Endothelial cell of umbilical vein (primary cell): ENCODE data around the gene POP5.

ENCODE experiments used
- CTCF ChIP-seq, 2 donors: IDR thresholded peaks; 1 replicate in 1 of 2; 2 replicates in 1 of 2; pipeline ENCODE4 v1.5.1; 2011; ENCODE audit warnings: low read length in 2 of 2, mild to moderate bottlenecking in 2 of 2, moderate library complexity in 2 of 2, control low read depth in 1 of 2, inconsistent platforms in 1 of 2, low read depth in 1 of 2; ENCODE audit not compliant: insufficient read depth in 1 of 2; ENCODE audit errors: extremely low read depth in 1 of 2
- EZH2 ChIP-seq: IDR thresholded peaks from 2 replicates; pipeline ENCODE4 v1.6.1; 2012; ENCODE audit warnings: borderline replicate concordance, low read depth, mild to moderate bottlenecking, moderate library complexity, low read length, inconsistent platforms; ENCODE audit not compliant: severe bottlenecking
- GATA2 ChIP-seq: IDR thresholded peaks from 2 replicates; pipeline ENCODE4 v1.7.0; 2011; ENCODE audit warnings: low read depth, mild to moderate bottlenecking, moderate library complexity, mixed read lengths, low read length; ENCODE audit not compliant: insufficient read length, insufficient read depth
- JUN ChIP-seq: IDR thresholded peaks from 2 replicates; pipeline ENCODE4 v1.6.1; 2011; ENCODE audit warnings: borderline replicate concordance, low read depth; ENCODE audit not compliant: insufficient read length, insufficient read depth
- POLR2A ChIP-seq: IDR thresholded peaks from 2 replicates; pipeline ENCODE4 v1.6.1; 2012; ENCODE audit warnings: low read depth, mild to moderate bottlenecking, control low read depth, low read length
- POLR2AphosphoS5 ChIP-seq: IDR thresholded peaks from 2 replicates; pipeline ENCODE4 v1.6.1; 2012; ENCODE audit warnings: low read depth, mild to moderate bottlenecking, control low read depth, low read length, moderate library complexity; ENCODE audit not compliant: insufficient read depth

GRCh38 chr12:120590741-120591407, 9.7 kb upstream of the POP5 start:
- TF ChIP-seq CTCF (IDR thresholded peaks at IDR 0.05; ENCODE audit: extremely low read depth in 1 of 2, insufficient read depth in 1 of 2, low read depth in 1 of 2, low read length in 2 of 2): no peak
- TF ChIP-seq POLR2A: no peak
- TF ChIP-seq JUN: no peak
- TF ChIP-seq EZH2: no peak
- TF ChIP-seq GATA2: no peak
- no peak for TF ChIP-seq POLR2AphosphoS5
